K562 (cell line): ENCODE measurements around the gene POFUT2. TPM values are rescaled to one million over a fixed set of nuclear protein-coding genes. Genes with fewer than 3 reads are reported as not detected.
A peak's percentile ranks its signal among the peaks of the same experiment; 100 is the strongest.

Experiments
- FOXM1 ChIP-seq, 2 experiments: fragments of 450-650 bp in 1 of 2; sonication (generic) in 1 of 2; formaldehyde crosslinking in 1 of 2; IDR thresholded peaks; 2 replicates each; pipeline versions ENCODE4 v1.6.1 to v1.9.0; 2017 to 2022; ENCODE audit warnings: low read depth in 2 of 2, mild to moderate bottlenecking in 2 of 2, missing genetic modification reagents in 1 of 2, moderate library complexity in 1 of 2
- GATAD2B ChIP-seq: fragments of 450-650 bp; IDR thresholded peaks from 2 replicates; pipeline ENCODE4 v1.6.1; 2017; ENCODE audit warnings: mild to moderate bottlenecking, borderline replicate concordance
- HLTF ChIP-seq: fragments of 450-650 bp; IDR thresholded peaks from 2 replicates; pipeline ENCODE4 v1.6.1; 2016
- U2AF1 ChIP-seq: fragments of 200-400 bp; formaldehyde crosslinking; optimal IDR thresholded peaks from 2 replicates; pipeline ENCODE3; 2017; ENCODE audit warnings: mild to moderate bottlenecking, low read depth, low read length, moderate library complexity
- ZNF507 ChIP-seq: conservative IDR thresholded peaks from 2 replicates; pipeline ENCODE4 v1.6.1; 2017; ENCODE audit warnings: missing genetic modification characterization, missing compliant biosample characterization
- ZNF57 ChIP-seq: fragments of 450-650 bp; formaldehyde crosslinking; IDR thresholded peaks from 2 replicates; pipeline ENCODE4 v1.4.0; 2020; ENCODE audit warnings: mild to moderate bottlenecking, moderate library complexity
- polyA plus RNA-seq, 8 experiments: library from polyadenylated mRNA; depleted of rRNA in 4 of 8; stranded (reverse) in 5 of 8; unstranded in 3 of 8; fragments of >200 nt; fragmentation: Nextera tagmentation in 2 of 8; fragmentation: Illumina TruSeq in 1 of 8; extraction: Ambion mirVana in 2 of 8; extraction: Trizol in 1 of 8; gene quantifications; 2 replicates each; pipeline versions ENCODE4 v1.2.1 to v1.2.3, GENCODE V29; 2011 to 2014; ENCODE audit warnings: inconsistent platforms in 1 of 8, missing spikeins in 1 of 8
- total RNA-seq, 7 experiments: library from RNA; depleted of rRNA in 6 of 7; stranded (reverse); fragments of >200 nt in 6 of 7; fragmentation: Illumina TruSeq in 2 of 7; extraction: Trizol in 2 of 7; gene quantifications; 2 replicates each; pipeline versions ENCODE4 v1.2.1 to v1.2.3, GENCODE V29; 2011 to 2021; ENCODE audit warnings: low replicate concordance in 1 of 7
- TF ChIP-seq, protein P1 (sequence below): IDR thresholded peaks from 3 replicates; pipeline ENCODE4 v1.6.1; 2011; ENCODE audit warnings: borderline replicate concordance, mild to moderate bottlenecking; ENCODE audit not compliant: insufficient read length, insufficient read depth
- TF ChIP-seq, protein P2 (sequence below): IDR thresholded peaks from 2 replicates; pipeline ENCODE4 v1.6.1; 2012; ENCODE audit warnings: low read depth, low read length, improper control_type of control experiment, borderline replicate concordance
- TF ChIP-seq, protein P3 (sequence below), 2 experiments: IDR thresholded peaks; 2 replicates each; pipeline ENCODE4 v1.6.1; 2011; ENCODE audit warnings: borderline replicate concordance in 1 of 2, control low read depth in 1 of 2, low read depth in 1 of 2, low read length in 1 of 2, mild to moderate bottlenecking in 1 of 2, mixed read lengths in 1 of 2, moderate library complexity in 1 of 2; ENCODE audit not compliant: insufficient read depth in 1 of 2, insufficient read length in 1 of 2, poor library complexity in 1 of 2, severe bottlenecking in 1 of 2; ENCODE audit errors: extremely low read depth in 1 of 2
- TF ChIP-seq, protein P4 (sequence below), 2 experiments: fragments of 150-350 bp in 1 of 2; IDR thresholded peaks; 2 replicates each; pipeline ENCODE4 v1.6.1; 2012 to 2016; ENCODE audit warnings: low read depth in 2 of 2, low read length in 2 of 2, mild to moderate bottlenecking in 1 of 2, moderate library complexity in 1 of 2
- TF ChIP-seq, protein P5 (sequence below): sonication (generic); formaldehyde crosslinking; IDR thresholded peaks from 2 replicates; pipeline ENCODE4 v1.8.0; 2023; ENCODE audit warnings: missing genetic modification reagents, mild to moderate bottlenecking, borderline replicate concordance

POFUT2 gene
- total and polyA plus RNA-seq, 9 of the 15 experiments (the other 6 are each of a cell fraction or from before 2014, with no cell fraction given): 1.1 to 24.2 (median 11.0) TPM

DNA sequence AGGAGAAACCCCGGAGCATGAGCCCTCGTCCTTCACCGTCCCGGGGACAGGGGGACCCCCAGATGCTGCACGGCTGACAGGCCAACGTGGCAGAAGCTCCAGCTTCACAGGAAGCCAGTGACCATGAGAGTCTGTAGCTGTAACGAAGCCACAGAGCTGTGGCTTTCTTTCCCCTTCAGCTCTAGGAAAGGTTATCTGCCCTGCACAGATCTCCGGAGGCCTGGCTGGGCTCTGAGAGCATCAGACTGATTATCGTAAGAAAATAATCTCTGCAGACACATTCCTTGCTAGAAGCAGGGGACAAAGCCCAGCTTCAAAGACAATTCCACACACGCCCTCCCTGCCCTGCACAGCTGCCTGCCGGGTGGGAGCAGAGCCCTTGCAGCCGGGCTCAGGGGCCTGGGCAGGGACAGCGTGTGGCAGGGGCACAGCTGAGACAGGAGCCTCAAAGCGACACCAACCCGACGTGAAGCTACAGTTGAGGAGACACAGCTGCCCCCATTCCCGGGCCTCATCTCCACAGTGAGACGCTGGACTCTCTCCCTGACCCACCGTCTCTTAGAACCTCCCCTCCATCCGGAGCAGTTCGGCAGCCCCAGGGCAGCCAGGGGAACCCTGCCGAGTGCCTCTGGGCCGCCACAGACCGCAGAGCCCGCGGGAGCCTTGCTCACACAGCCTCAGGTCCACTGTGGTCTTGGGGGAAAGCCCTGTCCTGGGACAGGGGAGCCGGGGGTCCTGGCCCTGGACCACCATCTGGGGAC lies 30.6 kb downstream of the POFUT2 start (continued):
- TF ChIP-seq, protein P1, sequence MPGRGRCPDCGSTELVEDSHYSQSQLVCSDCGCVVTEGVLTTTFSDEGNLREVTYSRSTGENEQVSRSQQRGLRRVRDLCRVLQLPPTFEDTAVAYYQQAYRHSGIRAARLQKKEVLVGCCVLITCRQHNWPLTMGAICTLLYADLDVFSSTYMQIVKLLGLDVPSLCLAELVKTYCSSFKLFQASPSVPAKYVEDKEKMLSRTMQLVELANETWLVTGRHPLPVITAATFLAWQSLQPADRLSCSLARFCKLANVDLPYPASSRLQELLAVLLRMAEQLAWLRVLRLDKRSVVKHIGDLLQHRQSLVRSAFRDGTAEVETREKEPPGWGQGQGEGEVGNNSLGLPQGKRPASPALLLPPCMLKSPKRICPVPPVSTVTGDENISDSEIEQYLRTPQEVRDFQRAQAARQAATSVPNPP: no peak
- TF ChIP-seq GATAD2B (no peak), ZNF507 (tag) (no peak), U2AF1 (no peak), HLTF (no peak), ZNF57 (CRISPR knock-in tag) (0 out of 2 replicates have a peak, but pooled peaks have one; percentile 24), FOXM1 (IDR thresholded peaks at IDR 0.05; ENCODE audit: low read depth) (peak; percentile 88), FOXM1 (CRISPR knock-in tag; IDR thresholded peaks at IDR 0.05; ENCODE audit: low read depth) (no peak)
- TF ChIP-seq, protein P2, sequence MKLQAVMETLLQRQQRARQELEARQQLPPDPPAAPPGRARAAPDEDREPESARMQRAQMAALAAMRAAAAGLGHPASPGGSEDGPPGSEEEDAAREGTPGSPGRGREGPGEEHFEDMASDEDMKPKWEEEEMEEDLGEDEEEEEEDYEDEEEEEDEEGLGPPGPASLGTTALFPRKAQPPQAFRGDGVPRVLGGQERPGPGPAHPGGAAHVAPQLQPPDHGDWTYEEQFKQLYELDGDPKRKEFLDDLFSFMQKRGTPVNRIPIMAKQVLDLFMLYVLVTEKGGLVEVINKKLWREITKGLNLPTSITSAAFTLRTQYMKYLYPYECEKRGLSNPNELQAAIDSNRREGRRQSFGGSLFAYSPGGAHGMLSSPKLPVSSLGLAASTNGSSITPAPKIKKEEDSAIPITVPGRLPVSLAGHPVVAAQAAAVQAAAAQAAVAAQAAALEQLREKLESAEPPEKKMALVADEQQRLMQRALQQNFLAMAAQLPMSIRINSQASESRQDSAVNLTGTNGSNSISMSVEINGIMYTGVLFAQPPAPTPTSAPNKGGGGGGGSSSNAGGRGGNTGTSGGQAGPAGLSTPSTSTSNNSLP: no peak
- TF ChIP-seq, protein P3, sequence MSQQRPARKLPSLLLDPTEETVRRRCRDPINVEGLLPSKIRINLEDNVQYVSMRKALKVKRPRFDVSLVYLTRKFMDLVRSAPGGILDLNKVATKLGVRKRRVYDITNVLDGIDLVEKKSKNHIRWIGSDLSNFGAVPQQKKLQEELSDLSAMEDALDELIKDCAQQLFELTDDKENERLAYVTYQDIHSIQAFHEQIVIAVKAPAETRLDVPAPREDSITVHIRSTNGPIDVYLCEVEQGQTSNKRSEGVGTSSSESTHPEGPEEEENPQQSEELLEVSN (IDR thresholded peaks at IDR 0.05; ENCODE audit: borderline replicate concordance in 1 of 2, extremely low read depth in 1 of 2, insufficient read depth in 1 of 2, insufficient read length in 1 of 2, low read depth in 1 of 2, low read length in 1 of 2, poor library complexity in 1 of 2, severe bottlenecking in 1 of 2): peak in 1 of 2 experiments; percentile 33
- TF ChIP-seq, protein P4, sequence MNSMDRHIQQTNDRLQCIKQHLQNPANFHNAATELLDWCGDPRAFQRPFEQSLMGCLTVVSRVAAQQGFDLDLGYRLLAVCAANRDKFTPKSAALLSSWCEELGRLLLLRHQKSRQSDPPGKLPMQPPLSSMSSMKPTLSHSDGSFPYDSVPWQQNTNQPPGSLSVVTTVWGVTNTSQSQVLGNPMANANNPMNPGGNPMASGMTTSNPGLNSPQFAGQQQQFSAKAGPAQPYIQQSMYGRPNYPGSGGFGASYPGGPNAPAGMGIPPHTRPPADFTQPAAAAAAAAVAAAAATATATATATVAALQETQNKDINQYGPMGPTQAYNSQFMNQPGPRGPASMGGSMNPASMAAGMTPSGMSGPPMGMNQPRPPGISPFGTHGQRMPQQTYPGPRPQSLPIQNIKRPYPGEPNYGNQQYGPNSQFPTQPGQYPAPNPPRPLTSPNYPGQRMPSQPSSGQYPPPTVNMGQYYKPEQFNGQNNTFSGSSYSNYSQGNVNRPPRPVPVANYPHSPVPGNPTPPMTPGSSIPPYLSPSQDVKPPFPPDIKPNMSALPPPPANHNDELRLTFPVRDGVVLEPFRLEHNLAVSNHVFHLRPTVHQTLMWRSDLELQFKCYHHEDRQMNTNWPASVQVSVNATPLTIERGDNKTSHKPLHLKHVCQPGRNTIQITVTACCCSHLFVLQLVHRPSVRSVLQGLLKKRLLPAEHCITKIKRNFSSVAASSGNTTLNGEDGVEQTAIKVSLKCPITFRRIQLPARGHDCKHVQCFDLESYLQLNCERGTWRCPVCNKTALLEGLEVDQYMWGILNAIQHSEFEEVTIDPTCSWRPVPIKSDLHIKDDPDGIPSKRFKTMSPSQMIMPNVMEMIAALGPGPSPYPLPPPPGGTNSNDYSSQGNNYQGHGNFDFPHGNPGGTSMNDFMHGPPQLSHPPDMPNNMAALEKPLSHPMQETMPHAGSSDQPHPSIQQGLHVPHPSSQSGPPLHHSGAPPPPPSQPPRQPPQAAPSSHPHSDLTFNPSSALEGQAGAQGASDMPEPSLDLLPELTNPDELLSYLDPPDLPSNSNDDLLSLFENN (IDR thresholded peaks at IDR 0.05; ENCODE audit: low read depth in 2 of 2, low read length in 2 of 2): peak in 1 of 2 experiments; percentile 94; a peak in 2 of 4 replicates
- TF ChIP-seq, protein P5, sequence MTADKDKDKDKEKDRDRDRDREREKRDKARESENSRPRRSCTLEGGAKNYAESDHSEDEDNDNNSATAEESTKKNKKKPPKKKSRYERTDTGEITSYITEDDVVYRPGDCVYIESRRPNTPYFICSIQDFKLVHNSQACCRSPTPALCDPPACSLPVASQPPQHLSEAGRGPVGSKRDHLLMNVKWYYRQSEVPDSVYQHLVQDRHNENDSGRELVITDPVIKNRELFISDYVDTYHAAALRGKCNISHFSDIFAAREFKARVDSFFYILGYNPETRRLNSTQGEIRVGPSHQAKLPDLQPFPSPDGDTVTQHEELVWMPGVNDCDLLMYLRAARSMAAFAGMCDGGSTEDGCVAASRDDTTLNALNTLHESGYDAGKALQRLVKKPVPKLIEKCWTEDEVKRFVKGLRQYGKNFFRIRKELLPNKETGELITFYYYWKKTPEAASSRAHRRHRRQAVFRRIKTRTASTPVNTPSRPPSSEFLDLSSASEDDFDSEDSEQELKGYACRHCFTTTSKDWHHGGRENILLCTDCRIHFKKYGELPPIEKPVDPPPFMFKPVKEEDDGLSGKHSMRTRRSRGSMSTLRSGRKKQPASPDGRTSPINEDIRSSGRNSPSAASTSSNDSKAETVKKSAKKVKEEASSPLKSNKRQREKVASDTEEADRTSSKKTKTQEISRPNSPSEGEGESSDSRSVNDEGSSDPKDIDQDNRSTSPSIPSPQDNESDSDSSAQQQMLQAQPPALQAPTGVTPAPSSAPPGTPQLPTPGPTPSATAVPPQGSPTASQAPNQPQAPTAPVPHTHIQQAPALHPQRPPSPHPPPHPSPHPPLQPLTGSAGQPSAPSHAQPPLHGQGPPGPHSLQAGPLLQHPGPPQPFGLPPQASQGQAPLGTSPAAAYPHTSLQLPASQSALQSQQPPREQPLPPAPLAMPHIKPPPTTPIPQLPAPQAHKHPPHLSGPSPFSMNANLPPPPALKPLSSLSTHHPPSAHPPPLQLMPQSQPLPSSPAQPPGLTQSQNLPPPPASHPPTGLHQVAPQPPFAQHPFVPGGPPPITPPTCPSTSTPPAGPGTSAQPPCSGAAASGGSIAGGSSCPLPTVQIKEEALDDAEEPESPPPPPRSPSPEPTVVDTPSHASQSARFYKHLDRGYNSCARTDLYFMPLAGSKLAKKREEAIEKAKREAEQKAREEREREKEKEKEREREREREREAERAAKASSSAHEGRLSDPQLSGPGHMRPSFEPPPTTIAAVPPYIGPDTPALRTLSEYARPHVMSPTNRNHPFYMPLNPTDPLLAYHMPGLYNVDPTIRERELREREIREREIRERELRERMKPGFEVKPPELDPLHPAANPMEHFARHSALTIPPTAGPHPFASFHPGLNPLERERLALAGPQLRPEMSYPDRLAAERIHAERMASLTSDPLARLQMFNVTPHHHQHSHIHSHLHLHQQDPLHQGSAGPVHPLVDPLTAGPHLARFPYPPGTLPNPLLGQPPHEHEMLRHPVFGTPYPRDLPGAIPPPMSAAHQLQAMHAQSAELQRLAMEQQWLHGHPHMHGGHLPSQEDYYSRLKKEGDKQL: no peak
